Psoas muscle (tissue), 8 donors: ENCODE data around the gene GRAP2. TPM values are rescaled to one million over a fixed set of nuclear protein-coding genes. Genes with fewer than 3 reads are reported as not detected.

Source experiments
- ATAC-seq, 4 donors: fragments of 200-7000 bp; cut with Tn5 transposase; one replicate each; pipeline ENCODE4 v1.9.1; 2020; ENCODE audit warnings: moderate library complexity in 3 of 4, mild to moderate bottlenecking in 2 of 4
- DNase-seq, 2 donors: peaks; one replicate each; pipeline ENCODE4 v3.0.0-alpha.2; 2020
- H3K27ac ChIP-seq: fragments of 200-600 bp; one replicate; pipeline ENCODE4 v1.8.0; 2022
- H3K27me3 ChIP-seq, 3 donors: fragments of 200-600 bp in 1 of 3; one replicate each; pipeline versions ENCODE4 v1.6.1 to v1.8.0; 2013 to 2022; ENCODE audit warnings: low read length in 2 of 3, mild to moderate bottlenecking in 2 of 3, moderate library complexity in 1 of 3; ENCODE audit not compliant: insufficient read depth in 3 of 3
- H3K36me3 ChIP-seq, 2 donors: fragments of 200-600 bp in 1 of 2; one replicate each; pipeline versions ENCODE4 v1.6.1 to v1.8.0; 2013 to 2022; ENCODE audit warnings: low read depth in 1 of 2, mild to moderate bottlenecking in 1 of 2, moderate library complexity in 1 of 2; ENCODE audit not compliant: insufficient read depth in 1 of 2
- H3K4me1 ChIP-seq: fragments of 200-600 bp; one replicate; pipeline ENCODE4 v1.8.0; 2022
- H3K4me3 ChIP-seq: fragments of 200-600 bp; one replicate; pipeline ENCODE4 v1.8.0; 2022; ENCODE audit warnings: mild to moderate bottlenecking
- H3K9me3 ChIP-seq: fragments of 200-600 bp; one replicate; pipeline ENCODE4 v1.8.0; 2022
- WGBS, 3 donors: extraction: QIAGEN DNeasy Blood & Tissue Kit; methylation state at CpG; one replicate each; pipeline versions ENCODE4 v1.1.6 to v1.1.7; 2013; 5-methylcytosine and 5-hydroxymethylcytosine counted together
- intact Hi-C, 2 donors: fragments of 100-400 bp; cut with DNase I; formaldehyde crosslinking; loops; one replicate each; pipeline versions ENCODE4 v1.11.0 to v1.14.2; 2022
- polyA plus RNA-seq, 3 donors: library from polyadenylated mRNA; stranded (reverse); fragments of 200-250 nt; gene quantifications; one replicate each; pipeline ENCODE4 v1.2.3, GENCODE V29; 2013
- total RNA-seq, 4 donors: library from RNA; stranded (reverse); fragmentation: NEBNext Ultra II Directional in 2 of 4; extraction: Animal tissue kit (Norgen Biotek cat#: 25700) in 2 of 4; gene quantifications; one replicate each; pipeline versions ENCODE4 v1.2.1 to v1.2.4, GENCODE V29; 2021 to 2023
- TF ChIP-seq, protein P1 (sequence below): fragments of 200-600 bp; IDR thresholded peaks from one replicate; pipeline ENCODE4 v1.8.0; 2022; ENCODE audit warnings: antibody characterized with exemption
- donor health status: healthy with polysubstance abuse.
- donor health status: DM: no; HTN: no; CAD: no; lungs with moderate emphysema.
- donor health status: Bipolar disorder and iron deficiency.
- donor health status: healthy.
- donor health status: DM: yes; HTN: yes; CAD: no.
- donor health status: DM: no; HTN: no; CAD: no.
- donor health status: DM: no; HTN: no; CAD: no.
- donor health status: DM: yes; HTN: yes; CAD: no.

The GRAP2 gene
- total and polyA plus RNA-seq, 7 donors, result 0.18 to 0.88 (median 0.33) TPM

DNA sequence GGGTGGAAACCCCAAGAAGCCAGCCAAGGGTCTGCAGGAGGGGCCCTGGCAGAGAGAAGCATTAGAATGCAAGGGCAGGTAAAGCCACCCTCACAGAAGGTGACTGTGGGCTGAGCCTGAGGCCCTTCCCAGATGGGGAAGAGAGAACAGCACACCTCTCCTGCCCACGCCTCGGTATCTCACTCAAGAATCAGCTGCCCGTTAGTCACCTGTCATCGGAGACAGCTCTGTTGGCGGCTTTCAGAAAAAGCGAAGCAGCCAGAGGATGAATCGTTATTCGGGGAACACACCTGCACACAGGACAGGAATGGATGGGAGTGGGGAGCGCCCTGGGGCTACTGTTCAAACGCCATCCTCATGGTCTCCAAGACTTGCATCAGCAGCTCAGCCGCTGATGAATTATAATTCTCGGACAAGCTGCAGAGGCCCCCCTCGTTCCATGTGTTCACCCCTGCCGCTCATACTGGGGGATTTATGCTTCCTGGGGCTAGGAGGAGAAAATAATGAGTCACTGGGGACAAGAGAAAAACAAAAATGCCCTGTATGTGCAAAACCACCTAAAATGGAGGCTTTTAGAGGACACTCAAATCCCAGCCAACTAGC is 37.7 kb downstream of the GRAP2 start:
- H3K4me1 ChIP-seq, result no peaks in the 10 kb centered on the region
- intact Hi-C loops, result no loop called here
- no peak for ATAC-seq
- no peak for DNase-seq
- H3K4me3 ChIP-seq, result no peak overlapping the region
- no peak overlapping the region for H3K27ac ChIP-seq
- 77 to 80% (median 77%) methylated on average over 14 of the region's 14 CpGs for WGBS, 3 donors
- H3K27me3 ChIP-seq, result peaks cover 0 to 36% (median 2%) of the 10 kb centered on the region in 3 donors
- H3K9me3 ChIP-seq, result no peaks in the 10 kb centered on the region
- no peaks in the 10 kb centered on the region for H3K36me3 ChIP-seq
- TF ChIP-seq, protein P1, sequence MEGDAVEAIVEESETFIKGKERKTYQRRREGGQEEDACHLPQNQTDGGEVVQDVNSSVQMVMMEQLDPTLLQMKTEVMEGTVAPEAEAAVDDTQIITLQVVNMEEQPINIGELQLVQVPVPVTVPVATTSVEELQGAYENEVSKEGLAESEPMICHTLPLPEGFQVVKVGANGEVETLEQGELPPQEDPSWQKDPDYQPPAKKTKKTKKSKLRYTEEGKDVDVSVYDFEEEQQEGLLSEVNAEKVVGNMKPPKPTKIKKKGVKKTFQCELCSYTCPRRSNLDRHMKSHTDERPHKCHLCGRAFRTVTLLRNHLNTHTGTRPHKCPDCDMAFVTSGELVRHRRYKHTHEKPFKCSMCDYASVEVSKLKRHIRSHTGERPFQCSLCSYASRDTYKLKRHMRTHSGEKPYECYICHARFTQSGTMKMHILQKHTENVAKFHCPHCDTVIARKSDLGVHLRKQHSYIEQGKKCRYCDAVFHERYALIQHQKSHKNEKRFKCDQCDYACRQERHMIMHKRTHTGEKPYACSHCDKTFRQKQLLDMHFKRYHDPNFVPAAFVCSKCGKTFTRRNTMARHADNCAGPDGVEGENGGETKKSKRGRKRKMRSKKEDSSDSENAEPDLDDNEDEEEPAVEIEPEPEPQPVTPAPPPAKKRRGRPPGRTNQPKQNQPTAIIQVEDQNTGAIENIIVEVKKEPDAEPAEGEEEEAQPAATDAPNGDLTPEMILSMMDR, result no peak

DNA sequence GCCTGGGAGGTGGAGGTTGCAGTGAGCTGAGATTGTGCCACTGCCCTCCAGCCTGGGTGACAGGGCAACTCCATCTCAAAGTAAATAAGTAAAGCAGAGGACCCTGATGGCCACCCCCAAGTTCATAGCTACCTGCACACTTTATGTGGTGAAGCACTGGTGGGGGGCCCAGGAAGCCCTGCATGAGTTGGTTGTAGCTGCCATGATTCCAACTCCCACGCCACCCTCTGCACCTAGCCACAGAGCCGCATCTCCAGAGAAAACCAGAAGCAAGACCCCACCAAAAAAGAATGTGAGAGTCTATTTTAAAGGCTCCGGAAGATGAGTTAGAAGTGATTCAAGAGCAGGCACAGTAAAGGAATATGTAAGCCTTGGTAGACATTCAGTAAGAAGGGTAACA is 38.9 kb downstream of the GRAP2 start:
- intact Hi-C loops, result no loop called here
- 95 to 98% (median 97%) methylated on average over 3 of the region's 3 CpGs for WGBS, 3 donors
- no peak overlapping the region for H3K27ac ChIP-seq

DNA sequence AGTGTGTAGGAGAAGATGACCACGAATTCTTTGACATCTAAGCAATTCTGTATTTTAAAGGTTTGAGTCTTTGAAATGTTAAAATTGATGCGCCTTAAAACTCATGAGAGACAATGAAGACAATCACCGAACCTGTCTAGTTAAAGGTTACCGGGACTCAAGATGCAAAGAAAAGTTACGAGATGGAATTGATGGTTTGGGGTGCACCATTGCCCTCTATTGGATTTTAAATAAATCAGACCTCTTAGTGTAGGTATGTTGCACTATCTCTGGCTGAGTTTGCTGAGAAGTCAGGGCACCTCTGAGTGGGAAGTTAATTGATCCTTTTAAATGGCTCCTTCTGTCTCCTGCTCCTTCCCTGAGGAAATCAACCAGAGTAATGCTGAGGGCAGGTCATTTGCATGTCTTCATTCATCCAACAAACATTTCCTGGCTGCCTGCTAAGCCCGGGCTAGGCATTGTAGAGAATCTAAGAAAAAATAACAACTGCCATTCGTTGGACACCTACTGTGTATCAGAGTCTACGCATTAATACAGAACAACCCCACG is 39.9 kb downstream of the GRAP2 start:
- Histone ChIP-seq H3K36me3 (no peaks in the 10 kb centered on the region), H3K27ac (no peak overlapping the region), H3K4me3 (no peak overlapping the region), H3K27me3 (peaks cover 0 to 21% (median 2%) of the 10 kb centered on the region in 3 donors), H3K4me1 (no peaks in the 10 kb centered on the region), H3K9me3 (no peaks in the 10 kb centered on the region)
- TF ChIP-seq, protein P1, result no peak
- ATAC-seq (no peak), DNase-seq (no peak)
- WGBS, 3 donors, result 63 to 65% (median 65%) methylated on average over 9 of the region's 9 CpGs
- intact Hi-C loops, result no loop called here

More for the DNA sequence above, 38.9 kb downstream of the GRAP2 start:
- Histone ChIP-seq H3K4me3 (no peak overlapping the region), H3K27me3 (peaks cover 0 to 29% (median 2%) of the 10 kb centered on the region in 3 donors), H3K4me1 (no peaks in the 10 kb centered on the region), H3K9me3 (no peaks in the 10 kb centered on the region), H3K36me3 (no peaks in the 10 kb centered on the region)
- no peak for DNase-seq
- no peak for ATAC-seq
- TF ChIP-seq, protein P1, result no peak

DNA sequence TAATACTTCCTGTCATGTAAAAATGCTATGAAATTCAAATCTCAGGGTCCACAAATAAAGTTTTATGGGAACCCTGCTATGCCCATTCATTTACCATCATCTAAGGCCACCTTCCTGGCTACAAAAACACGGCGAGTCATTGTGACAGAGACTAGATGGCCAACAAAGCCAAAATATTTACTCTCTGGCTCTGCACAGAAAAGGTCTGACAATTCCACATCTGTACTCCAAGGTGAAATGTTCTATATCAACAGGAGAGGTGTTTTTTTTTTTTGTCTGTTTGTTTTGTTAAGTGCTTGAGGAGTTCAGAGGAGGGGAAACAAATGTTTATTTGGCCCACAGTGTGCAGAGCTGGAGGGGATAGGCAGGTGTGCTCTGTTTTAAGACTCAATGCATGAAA is 40.7 kb downstream of the GRAP2 start:
- 91 to 94% (median 93%) methylated on average over 2 of the region's 2 CpGs for WGBS, 3 donors

More for the DNA sequence above, 40.7 kb downstream of the GRAP2 start:
- Histone ChIP-seq H3K27ac (no peak overlapping the region), H3K4me1 (no peaks in the 10 kb centered on the region), H3K4me3 (no peak overlapping the region), H3K36me3 (no peaks in the 10 kb centered on the region), H3K27me3 (peaks cover 0 to 21% (median 2%) of the 10 kb centered on the region in 3 donors), H3K9me3 (no peaks in the 10 kb centered on the region)
- TF ChIP-seq, protein P1, result no peak
- ATAC-seq, result no peak
- DNase-seq, result no peak
- intact Hi-C loops, result no loop called here
